Psoas muscle (tissue), 8 donors: ENCODE data around the gene FOXM1. TPM values are rescaled to one million over a fixed set of nuclear protein-coding genes. Genes with fewer than 3 reads are reported as not detected.

Experiments used
- ATAC-seq, 4 donors: fragments of 200-7000 bp; cut with Tn5 transposase; one replicate each; pipeline ENCODE4 v1.9.1; 2020; ENCODE audit warnings: moderate library complexity in 3 of 4, mild to moderate bottlenecking in 2 of 4
- DNase-seq, 2 donors: peaks; one replicate each; pipeline ENCODE4 v3.0.0-alpha.2; 2020
- H3K27ac ChIP-seq: fragments of 200-600 bp; one replicate; pipeline ENCODE4 v1.8.0; 2022
- H3K27me3 ChIP-seq, 3 donors: fragments of 200-600 bp in 1 of 3; one replicate each; pipeline versions ENCODE4 v1.6.1 to v1.8.0; 2013 to 2022; ENCODE audit warnings: low read length in 2 of 3, mild to moderate bottlenecking in 2 of 3, moderate library complexity in 1 of 3; ENCODE audit not compliant: insufficient read depth in 3 of 3
- H3K36me3 ChIP-seq, 2 donors: fragments of 200-600 bp in 1 of 2; one replicate each; pipeline versions ENCODE4 v1.6.1 to v1.8.0; 2013 to 2022; ENCODE audit warnings: low read depth in 1 of 2, mild to moderate bottlenecking in 1 of 2, moderate library complexity in 1 of 2; ENCODE audit not compliant: insufficient read depth in 1 of 2
- H3K4me1 ChIP-seq: fragments of 200-600 bp; one replicate; pipeline ENCODE4 v1.8.0; 2022
- H3K4me3 ChIP-seq: fragments of 200-600 bp; one replicate; pipeline ENCODE4 v1.8.0; 2022; ENCODE audit warnings: mild to moderate bottlenecking
- H3K9me3 ChIP-seq: fragments of 200-600 bp; one replicate; pipeline ENCODE4 v1.8.0; 2022
- CTCF ChIP-seq: fragments of 200-600 bp; IDR thresholded peaks from one replicate; pipeline ENCODE4 v1.8.0; 2022; ENCODE audit warnings: antibody characterized with exemption
- WGBS, 3 donors: extraction: QIAGEN DNeasy Blood & Tissue Kit; methylation state at CpG; one replicate each; pipeline versions ENCODE4 v1.1.6 to v1.1.7; 2013; 5-methylcytosine and 5-hydroxymethylcytosine counted together
- intact Hi-C, 2 donors: fragments of 100-400 bp; cut with DNase I; formaldehyde crosslinking; loops; one replicate each; pipeline versions ENCODE4 v1.11.0 to v1.14.2; 2022
- polyA plus RNA-seq, 3 donors: library from polyadenylated mRNA; stranded (reverse); fragments of 200-250 nt; gene quantifications; one replicate each; pipeline ENCODE4 v1.2.3, GENCODE V29; 2013
- total RNA-seq, 4 donors: library from RNA; stranded (reverse); fragmentation: NEBNext Ultra II Directional in 2 of 4; extraction: Animal tissue kit (Norgen Biotek cat#: 25700) in 2 of 4; gene quantifications; one replicate each; pipeline versions ENCODE4 v1.2.1 to v1.2.4, GENCODE V29; 2021 to 2023
- donor health status: healthy with polysubstance abuse.
- donor health status: DM: no; HTN: no; CAD: no; lungs with moderate emphysema.
- donor health status: Bipolar disorder and iron deficiency.
- donor health status: healthy.
- donor health status: DM: yes; HTN: yes; CAD: no.
- donor health status: DM: no; HTN: no; CAD: no.
- donor health status: DM: no; HTN: no; CAD: no.
- donor health status: DM: yes; HTN: yes; CAD: no.

Gene FOXM1
- total and polyA plus RNA-seq, 7 donors = 0.15 to 0.59 (median 0.18) TPM; not detected in 1

- no peak for TF ChIP-seq CTCF
- ATAC-seq = no peak
- WGBS, 3 donors = 94 to 95% (median 94%) methylated on average over 3 of the region's 3 CpGs
- peaks cover 11 to 99% of the 10 kb centered on the region in 2 donors for H3K36me3 ChIP-seq
- no peaks in the 10 kb centered on the region for H3K9me3 ChIP-seq
- no peak overlapping the region for H3K4me3 ChIP-seq
- H3K27me3 ChIP-seq = no peaks in the 10 kb centered on the region
- no peak overlapping the region for H3K27ac ChIP-seq
- intact Hi-C loops = no loop called here
- no peak for DNase-seq
- H3K4me1 ChIP-seq = no peaks in the 10 kb centered on the region
These were observed 50.9 kb downstream of the FOXM1 start for GRCh38 chr12:2826036-2826435.

GRCh38 chr12:2825132-2825531, 51.8 kb downstream of the FOXM1 start:
- TF ChIP-seq CTCF = no peak
- no peaks in the 10 kb centered on the region for H3K4me1 ChIP-seq
- H3K27me3 ChIP-seq = no peaks in the 10 kb centered on the region
- intact Hi-C loops = no loop called here
- H3K9me3 ChIP-seq = no peaks in the 10 kb centered on the region
- peaks cover 11 to 99% of the 10 kb centered on the region in 2 donors for H3K36me3 ChIP-seq
- whole genome bisulfite sequencing, 3 donors = 66 to 78% (median 68%) methylated on average over 4 of the region's 4 CpGs
- ATAC-seq (no peak), DNase-seq (no peak)
- H3K27ac ChIP-seq = no peak overlapping the region
- H3K4me3 ChIP-seq = no peak overlapping the region

- peaks cover 11 to 99% of the 10 kb centered on the region in 2 donors for H3K36me3 ChIP-seq
- no peak overlapping the region for H3K4me3 ChIP-seq
- 78 to 84% (median 82%) methylated on average over 6 of the region's 6 CpGs for WGBS, 3 donors
- no peak overlapping the region for H3K27ac ChIP-seq
- H3K4me1 ChIP-seq = no peaks in the 10 kb centered on the region
- intact Hi-C loops = no loop called here
- TF ChIP-seq CTCF = no peak
- H3K9me3 ChIP-seq = no peaks in the 10 kb centered on the region
- H3K27me3 ChIP-seq = no peaks in the 10 kb centered on the region
- no peak for DNase-seq
- ATAC-seq = no peak
These were observed 52.4 kb downstream of the FOXM1 start for GRCh38 chr12:2824541-2824940.

- Histone ChIP-seq H3K9me3 (no peaks in the 10 kb centered on the region), H3K36me3 (peaks cover 11 to 99% of the 10 kb centered on the region in 2 donors), H3K27me3 (no peaks in the 10 kb centered on the region), H3K4me1 (no peaks in the 10 kb centered on the region), H3K4me3 (no peak overlapping the region), H3K27ac (no peak overlapping the region)
- DNase-seq (no peak), ATAC-seq (no peak)
- TF ChIP-seq CTCF = no peak
- intact Hi-C loops = no loop called here
- 77 to 84% (median 81%) methylated on average over 7 of the region's 7 CpGs for WGBS, 3 donors
These were observed 53.5 kb downstream of the FOXM1 start for GRCh38 chr12:2823483-2823882.

GRCh38 chr12:2820432-2820831, 56.5 kb downstream of the FOXM1 start:
- no peak for ATAC-seq
- 87% methylated on average over 9 of the region's 9 CpGs for WGBS, 3 donors
- Histone ChIP-seq H3K36me3 (peaks cover 8 to 91% of the 10 kb centered on the region in 2 donors), H3K4me1 (peaks cover under 1% of the 10 kb centered on the region), H3K4me3 (no peak overlapping the region), H3K27me3 (no peaks in the 10 kb centered on the region), H3K9me3 (no peaks in the 10 kb centered on the region), H3K27ac (no peak overlapping the region)
- TF ChIP-seq CTCF = no peak
- DNase-seq = no peak
- intact Hi-C loops = no loop called here
